ENCODE results near the gene LRRIQ1. TPM values are rescaled to one million over a fixed set of nuclear protein-coding genes. Genes with fewer than 3 reads are reported as not detected.

Gene LRRIQ1
- 1 to 10 TPM in 1 of 7 donors, under 1 TPM in 5, not detected in 1; 0.14 to 1.0 (median 0.40) TPM for total RNA-seq
- polyA plus RNA-seq: under 1 TPM; 0.02 to 0.10 (median 0.09) TPM
- long read RNA-seq, donor 1: 0 reads
- long read RNA-seq, donor 2: 0 reads

- Histone ChIP-seq H3K4me3 (peak within 1 kb of the TSS; percentile 29 to 71 (median 40)), H3K27ac (no peak within 1 kb of the TSS), H3K9me3 (no peaks in the 10 kb centered on the region), H3K27me3 (replicated peaks in 1 of 7) (peaks cover 0 to 26% (median 0%) of the 10 kb centered on the region in 7 donors), H3K36me3 (no peaks in the 10 kb centered on the region), H3K4me1 (peaks cover 0 to 12% (median 0%) of the 10 kb centered on the region in 6 donors)
- DNase-seq: peak; percentile 67
- intact Hi-C loops (cut with DNase I; ENCODE audit: low total_unique reads): no loop called here
- TF ChIP-seq POLR2AphosphoS5 (IDR thresholded peaks at IDR 0.05) (peak in 1 of 3 donors; percentile 24), CTCF (IDR thresholded peaks at IDR 0.05 in 8 of 11, conservative IDR thresholded peaks at IDR 0.05 in 3 of 11) (no peak), POLR2A (IDR thresholded peaks at IDR 0.05) (no peak)
- 1 to 3% (median 2%) methylated on average over 22 of the region's 22 CpGs for WGBS, 5 donors
Measured at GRCh38 chr12:85036234-85036707, at the start of gene LRRIQ1, which contains the start of gene TSPAN19. TSS of gene LRRIQ1 (plus strand) at chr12:85036351. CDS start at chr12:85038177, 1,826 bp downstream. TSS of gene TSPAN19 (minus strand) at chr12:85036277. CDS start at chr12:85029946, 6,331 bp downstream.

- intact Hi-C loops (cut with DNase I; ENCODE audit: low total_unique reads): no loop called here
- H3K9me3 ChIP-seq: no peaks in the 10 kb centered on the region
- H3K36me3 ChIP-seq: no peaks in the 10 kb centered on the region
- DNase-seq: no peak
- no peak overlapping the region for H3K4me3 ChIP-seq
- no peaks in the 10 kb centered on the region for H3K4me1 ChIP-seq
- no peak for TF ChIP-seq POLR2AphosphoS5 (IDR thresholded peaks at IDR 0.05)
- no peak for TF ChIP-seq CTCF (IDR thresholded peaks at IDR 0.05 in 8 of 11, conservative IDR thresholded peaks at IDR 0.05 in 3 of 11)
- TF ChIP-seq POLR2A (IDR thresholded peaks at IDR 0.05): no peak
- WGBS, 5 donors: 70 to 80% (median 78%) methylated on average over 3 of the region's 3 CpGs
- no peak overlapping the region for H3K27ac ChIP-seq
- H3K27me3 ChIP-seq (replicated peaks in 1 of 7): no peaks in the 10 kb centered on the region
Measured at GRCh38 chr12:84986586-84986985, 49.6 kb upstream of the LRRIQ1 start.

GRCh38 chr12:84994426-84994825, 41.7 kb upstream of the LRRIQ1 start:
- H3K27me3 ChIP-seq (replicated peaks in 1 of 7): no peaks in the 10 kb centered on the region
- TF ChIP-seq POLR2AphosphoS5 (IDR thresholded peaks at IDR 0.05): no peak
- no peak for TF ChIP-seq POLR2A (IDR thresholded peaks at IDR 0.05)
- TF ChIP-seq CTCF (IDR thresholded peaks at IDR 0.05 in 8 of 11, conservative IDR thresholded peaks at IDR 0.05 in 3 of 11): no peak
- H3K4me3 ChIP-seq: no peak overlapping the region
- no peaks in the 10 kb centered on the region for H3K9me3 ChIP-seq
- no peak for DNase-seq
- no peak overlapping the region for H3K27ac ChIP-seq
- intact Hi-C loops (cut with DNase I; ENCODE audit: low total_unique reads): no loop called here
- no peaks in the 10 kb centered on the region for H3K4me1 ChIP-seq
- no peaks in the 10 kb centered on the region for H3K36me3 ChIP-seq

- no peak for DNase-seq
- TF ChIP-seq CTCF (IDR thresholded peaks at IDR 0.05 in 8 of 11, conservative IDR thresholded peaks at IDR 0.05 in 3 of 11) (no peak), POLR2AphosphoS5 (IDR thresholded peaks at IDR 0.05) (no peak)
- intact Hi-C loops (cut with DNase I; ENCODE audit: low total_unique reads): no loop called here
- WGBS, 5 donors: 60 to 74% (median 70%) methylated on average over 2 of the region's 2 CpGs
- Histone ChIP-seq H3K4me1 (no peaks in the 10 kb centered on the region), H3K4me3 (no peak overlapping the region), H3K27me3 (replicated peaks in 1 of 7) (no peaks in the 10 kb centered on the region), H3K9me3 (no peaks in the 10 kb centered on the region), H3K27ac (no peak overlapping the region), H3K36me3 (no peaks in the 10 kb centered on the region)
Measured at GRCh38 chr12:84995641-84996040, 40.5 kb upstream of the LRRIQ1 start.
